Measurements from ENCODE around the gene SEC24A. TPM values are rescaled to one million over a fixed set of nuclear protein-coding genes. Genes with fewer than 3 reads are reported as not detected.
A peak's percentile ranks its signal among the peaks of the same experiment; 100 is the strongest.
"Not testable (repeated sequence)": the region's sequence is repeated elsewhere in the genome, so short reads cannot be mapped to it uniquely, and the experiment has no call there.

Gene SEC24A
- total and polyA plus RNA-seq, 2 experiments from 2014 or later: 17.2 to 69.4 TPM

DNA sequence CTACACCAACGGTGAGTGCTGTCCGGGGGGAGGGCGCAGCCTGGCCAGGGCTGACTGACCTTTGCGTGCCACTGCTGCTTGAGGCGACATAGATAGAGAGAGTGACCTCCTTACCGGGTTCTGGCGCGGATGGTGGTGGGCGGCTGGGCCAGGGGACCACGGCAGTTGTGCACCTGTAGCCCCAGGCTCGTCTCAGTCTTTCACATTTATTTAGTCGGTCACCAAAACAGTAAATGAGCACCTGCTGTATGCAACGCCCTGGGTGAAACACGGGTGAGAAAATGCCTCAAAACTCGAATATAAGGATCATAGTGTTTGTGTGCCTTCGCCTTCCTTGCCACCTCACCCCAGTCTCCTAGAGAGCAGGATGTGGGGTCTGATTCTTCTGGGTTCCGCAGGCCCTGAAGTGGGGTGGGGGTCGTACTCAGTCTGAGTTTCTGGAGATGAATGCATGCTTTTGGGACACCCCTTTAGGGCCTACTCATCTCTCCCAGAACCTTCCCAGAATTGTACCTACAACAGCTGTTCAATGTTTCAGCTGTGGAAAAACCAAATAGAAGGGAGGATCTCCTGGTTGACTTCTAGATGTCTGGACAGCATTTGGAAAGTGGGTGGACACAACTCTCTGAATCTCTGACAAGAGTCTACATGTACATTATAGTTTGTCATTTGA, 714 bp downstream of the SEC24A start:
- H3K79me2 ChIP-seq: peaks cover 67% of the 10 kb centered on the region
- under 1% methylated on average over 18 of the region's 18 CpGs for WGBS (ENCODE audit: low lambda C conversion rate, missing lambda C conversion rate)
- peaks cover 34% of the 10 kb centered on the region for H4K20me1 ChIP-seq (ENCODE audit: insufficient read depth, poor library complexity, severe bottlenecking)
- H3K4me1 ChIP-seq (ENCODE audit: insufficient read depth): peaks cover 25% of the 10 kb centered on the region
- H2AFZ ChIP-seq: peak overlapping the region; percentile 25
- H3K36me3 ChIP-seq (replicated peaks; ENCODE audit: insufficient read depth, low read depth): no peaks in the 10 kb centered on the region
- TF ChIP-seq, protein P1, sequence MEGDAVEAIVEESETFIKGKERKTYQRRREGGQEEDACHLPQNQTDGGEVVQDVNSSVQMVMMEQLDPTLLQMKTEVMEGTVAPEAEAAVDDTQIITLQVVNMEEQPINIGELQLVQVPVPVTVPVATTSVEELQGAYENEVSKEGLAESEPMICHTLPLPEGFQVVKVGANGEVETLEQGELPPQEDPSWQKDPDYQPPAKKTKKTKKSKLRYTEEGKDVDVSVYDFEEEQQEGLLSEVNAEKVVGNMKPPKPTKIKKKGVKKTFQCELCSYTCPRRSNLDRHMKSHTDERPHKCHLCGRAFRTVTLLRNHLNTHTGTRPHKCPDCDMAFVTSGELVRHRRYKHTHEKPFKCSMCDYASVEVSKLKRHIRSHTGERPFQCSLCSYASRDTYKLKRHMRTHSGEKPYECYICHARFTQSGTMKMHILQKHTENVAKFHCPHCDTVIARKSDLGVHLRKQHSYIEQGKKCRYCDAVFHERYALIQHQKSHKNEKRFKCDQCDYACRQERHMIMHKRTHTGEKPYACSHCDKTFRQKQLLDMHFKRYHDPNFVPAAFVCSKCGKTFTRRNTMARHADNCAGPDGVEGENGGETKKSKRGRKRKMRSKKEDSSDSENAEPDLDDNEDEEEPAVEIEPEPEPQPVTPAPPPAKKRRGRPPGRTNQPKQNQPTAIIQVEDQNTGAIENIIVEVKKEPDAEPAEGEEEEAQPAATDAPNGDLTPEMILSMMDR (IDR thresholded peaks at IDR 0.05; ENCODE audit: poor library complexity): no peak
- TF ChIP-seq EZH2phosphoT487 (IDR thresholded peaks at IDR 0.05; ENCODE audit: low read depth, severe bottlenecking, unreplicated experiment) (no peak), EZH2 (IDR thresholded peaks at IDR 0.05; ENCODE audit: borderline replicate concordance) (no peak)
- no peaks in the 10 kb centered on the region for H3K27me3 ChIP-seq
- DNase-seq (ENCODE audit: low spot score): peak; percentile 41
- H3K9me2 ChIP-seq (replicated peaks; ENCODE audit: insufficient read depth): no peaks in the 10 kb centered on the region
- peak overlapping the region; percentile 79 for H3K4me2 ChIP-seq
- H3K4me3 ChIP-seq: peak overlapping the region; percentile 92
- no peaks in the 10 kb centered on the region for H3K9me3 ChIP-seq (ENCODE audit: low read depth)
- peak overlapping the region; percentile 98 for H3K27ac ChIP-seq

DNA sequence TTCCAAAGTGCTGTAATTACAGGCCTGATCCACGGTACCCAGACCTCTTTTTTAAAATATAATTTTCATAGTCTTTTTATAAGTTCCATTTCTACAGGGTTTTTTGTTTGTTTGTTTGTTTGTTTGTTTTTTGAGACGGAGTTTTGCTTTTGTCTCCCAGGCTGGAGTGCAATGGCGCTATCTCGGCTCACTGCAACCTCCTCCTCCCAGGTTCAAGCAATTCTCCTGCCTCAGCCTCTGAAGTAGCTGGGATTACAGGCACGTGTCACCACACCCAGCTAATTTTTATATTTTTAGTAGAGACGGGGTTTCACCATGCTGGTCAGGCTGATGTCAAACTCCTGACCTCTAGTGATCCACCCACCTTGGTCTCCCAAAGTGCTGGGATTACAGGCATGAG, 2.1 kb downstream of the SEC24A start:
- Histone ChIP-seq H3K4me3 (peak overlapping the region; percentile 92), H3K4me2 (peak overlapping the region; percentile 79), H3K27ac (peak overlapping the region; percentile 98), H3K79me2 (peaks cover 81% of the 10 kb centered on the region), H4K20me1 (ENCODE audit: insufficient read depth, poor library complexity, severe bottlenecking) (peaks cover 47% of the 10 kb centered on the region), H3K4me1 (ENCODE audit: insufficient read depth) (peaks cover 25% of the 10 kb centered on the region)
- not testable (repeated sequence) for H3K36me3 ChIP-seq (replicated peaks; ENCODE audit: insufficient read depth, low read depth); H3K27me3 ChIP-seq; H3K9me3 ChIP-seq (ENCODE audit: low read depth); DNase-seq (ENCODE audit: low spot score); H2AFZ ChIP-seq; H3K9me2 ChIP-seq (replicated peaks; ENCODE audit: insufficient read depth)
- 68% methylated on average over 6 of the region's 6 CpGs for WGBS (ENCODE audit: low lambda C conversion rate, missing lambda C conversion rate)

DNA sequence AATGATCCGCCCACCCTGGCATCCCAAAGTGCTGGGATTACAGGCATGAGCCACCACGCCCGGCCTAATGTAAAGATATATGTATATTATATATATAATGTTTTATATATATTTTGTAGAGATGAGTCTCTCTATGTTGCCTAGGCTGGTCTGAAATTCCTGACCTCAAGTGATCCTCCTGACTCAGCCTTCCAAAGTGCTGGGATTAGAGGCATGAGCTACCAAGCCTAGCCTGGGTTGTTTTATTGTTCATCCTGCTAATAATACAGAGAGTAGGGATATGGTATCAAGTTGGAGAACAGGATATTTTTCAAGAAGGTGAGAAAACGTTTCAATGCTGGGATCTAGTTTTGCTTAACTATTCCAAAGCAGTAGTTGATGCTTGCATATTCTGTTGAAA, 2.9 kb downstream of the SEC24A start:
- 95% methylated on average over 4 of the region's 4 CpGs for WGBS (ENCODE audit: low lambda C conversion rate, missing lambda C conversion rate)
- H3K4me1 ChIP-seq (ENCODE audit: insufficient read depth): peaks cover 25% of the 10 kb centered on the region
- H2AFZ ChIP-seq: no peak overlapping the region
- no peaks in the 10 kb centered on the region for H3K27me3 ChIP-seq
- H3K27ac ChIP-seq: no peak overlapping the region
- no peaks in the 10 kb centered on the region for H3K36me3 ChIP-seq (replicated peaks; ENCODE audit: insufficient read depth, low read depth)
- no peaks in the 10 kb centered on the region for H3K9me3 ChIP-seq (ENCODE audit: low read depth)
- H3K4me2 ChIP-seq: peak overlapping the region; percentile 79
- TF ChIP-seq EZH2 (IDR thresholded peaks at IDR 0.05; ENCODE audit: borderline replicate concordance) (no peak), EZH2phosphoT487 (IDR thresholded peaks at IDR 0.05; ENCODE audit: low read depth, severe bottlenecking, unreplicated experiment) (no peak)
- TF ChIP-seq, protein P1 (IDR thresholded peaks at IDR 0.05; ENCODE audit: poor library complexity): no peak
- H3K79me2 ChIP-seq: peaks cover 88% of the 10 kb centered on the region
- DNase-seq (ENCODE audit: low spot score): no peak
- no peak overlapping the region for H3K4me3 ChIP-seq
- H3K9me2 ChIP-seq (replicated peaks; ENCODE audit: insufficient read depth): no peaks in the 10 kb centered on the region
- peaks cover 56% of the 10 kb centered on the region for H4K20me1 ChIP-seq (ENCODE audit: insufficient read depth, poor library complexity, severe bottlenecking)

- peaks cover 88% of the 10 kb centered on the region for H4K20me1 ChIP-seq (ENCODE audit: insufficient read depth, poor library complexity, severe bottlenecking)
- H3K27me3 ChIP-seq: no peaks in the 10 kb centered on the region
These were observed 8.1 kb downstream of the SEC24A start for GRCh38 chr5:134656690-134657089.

More at GRCh38 chr5:134656690-134657089, 8.1 kb downstream of the SEC24A start:
- Histone ChIP-seq H3K4me1 (ENCODE audit: insufficient read depth) (peaks cover 2% of the 10 kb centered on the region), H2AFZ (no peak overlapping the region), H3K79me2 (peaks cover 100% of the 10 kb centered on the region), H3K9me2 (replicated peaks; ENCODE audit: insufficient read depth) (no peaks in the 10 kb centered on the region), H3K9me3 (ENCODE audit: low read depth) (no peaks in the 10 kb centered on the region), H3K36me3 (replicated peaks; ENCODE audit: insufficient read depth, low read depth) (no peaks in the 10 kb centered on the region), H3K27ac (no peak overlapping the region), H3K4me3 (no peak overlapping the region), H3K4me2 (no peak overlapping the region)
- TF ChIP-seq EZH2phosphoT487 (IDR thresholded peaks at IDR 0.05; ENCODE audit: low read depth, severe bottlenecking, unreplicated experiment): no peak
- no peak for TF ChIP-seq EZH2 (IDR thresholded peaks at IDR 0.05; ENCODE audit: borderline replicate concordance)
- TF ChIP-seq, protein P1 (IDR thresholded peaks at IDR 0.05; ENCODE audit: poor library complexity): no peak
- WGBS (ENCODE audit: low lambda C conversion rate, missing lambda C conversion rate): 92% methylated on average over 8 of the region's 8 CpGs
- DNase-seq (ENCODE audit: low spot score): no peak
